Ishikawa (cell line): ENCODE data around the gene OGFOD2.

Experiments used
- CEBPB ChIP-seq: IDR thresholded peaks from 2 replicates; pipeline ENCODE4 v1.6.1; 2012
- CREB1 ChIP-seq: IDR thresholded peaks from 2 replicates; pipeline ENCODE4 v1.6.1; 2012; ENCODE audit warnings: low read depth
- EGR1 ChIP-seq: IDR thresholded peaks from 2 replicates; pipeline ENCODE4 v1.6.1; 2012
- EP300 ChIP-seq: IDR thresholded peaks from 2 replicates; pipeline ENCODE4 v1.6.1; 2012; ENCODE audit warnings: borderline replicate concordance
- FOXM1 ChIP-seq: IDR thresholded peaks from 2 replicates; pipeline ENCODE4 v1.6.1; 2012; ENCODE audit warnings: low read depth, borderline replicate concordance
- MAX ChIP-seq: IDR thresholded peaks from 2 replicates; pipeline ENCODE4 v1.6.1; 2012
- NFIC ChIP-seq: IDR thresholded peaks from 2 replicates; pipeline ENCODE4 v1.6.1; 2012
- RAD21 ChIP-seq: IDR thresholded peaks from 2 replicates; pipeline ENCODE4 v1.6.1; 2012; ENCODE audit warnings: low read depth
- REST ChIP-seq: IDR thresholded peaks from 2 replicates; pipeline ENCODE4 v1.6.1; 2012; ENCODE audit warnings: low read depth, mild to moderate bottlenecking
- TAF1 ChIP-seq: IDR thresholded peaks from 2 replicates; pipeline ENCODE4 v1.6.1; 2012; ENCODE audit warnings: low read depth, mild to moderate bottlenecking
- TCF12 ChIP-seq: IDR thresholded peaks from 2 replicates; pipeline ENCODE4 v1.6.1; 2012; ENCODE audit warnings: low read depth
- TEAD4 ChIP-seq: IDR thresholded peaks from 2 replicates; pipeline ENCODE4 v1.6.1; 2012
- USF1 ChIP-seq: IDR thresholded peaks from 2 replicates; pipeline ENCODE4 v1.6.1; 2012
- YY1 ChIP-seq: IDR thresholded peaks from 2 replicates; pipeline ENCODE4 v1.6.1; 2012; ENCODE audit warnings: low read depth
- ZBTB7A ChIP-seq: IDR thresholded peaks from 2 replicates; pipeline ENCODE4 v1.6.1; 2012; ENCODE audit warnings: low read depth

OGFOD2 gene

GRCh38 chr12:122990561-122990960, 15.5 kb downstream of the OGFOD2 start:
- no peak for TF ChIP-seq CREB1
- TF ChIP-seq TCF12 = no peak
- TF ChIP-seq CEBPB = no peak
- no peak for TF ChIP-seq REST
- no peak for TF ChIP-seq TEAD4
- no peak for TF ChIP-seq MAX
- TF ChIP-seq EP300 = no peak
- TF ChIP-seq YY1 = no peak
- no peak for TF ChIP-seq RAD21
- TF ChIP-seq TAF1 = no peak
- no peak for TF ChIP-seq EGR1
- no peak for TF ChIP-seq FOXM1
- TF ChIP-seq NFIC = no peak
- no peak for TF ChIP-seq USF1
- TF ChIP-seq ZBTB7A = no peak

DNA sequence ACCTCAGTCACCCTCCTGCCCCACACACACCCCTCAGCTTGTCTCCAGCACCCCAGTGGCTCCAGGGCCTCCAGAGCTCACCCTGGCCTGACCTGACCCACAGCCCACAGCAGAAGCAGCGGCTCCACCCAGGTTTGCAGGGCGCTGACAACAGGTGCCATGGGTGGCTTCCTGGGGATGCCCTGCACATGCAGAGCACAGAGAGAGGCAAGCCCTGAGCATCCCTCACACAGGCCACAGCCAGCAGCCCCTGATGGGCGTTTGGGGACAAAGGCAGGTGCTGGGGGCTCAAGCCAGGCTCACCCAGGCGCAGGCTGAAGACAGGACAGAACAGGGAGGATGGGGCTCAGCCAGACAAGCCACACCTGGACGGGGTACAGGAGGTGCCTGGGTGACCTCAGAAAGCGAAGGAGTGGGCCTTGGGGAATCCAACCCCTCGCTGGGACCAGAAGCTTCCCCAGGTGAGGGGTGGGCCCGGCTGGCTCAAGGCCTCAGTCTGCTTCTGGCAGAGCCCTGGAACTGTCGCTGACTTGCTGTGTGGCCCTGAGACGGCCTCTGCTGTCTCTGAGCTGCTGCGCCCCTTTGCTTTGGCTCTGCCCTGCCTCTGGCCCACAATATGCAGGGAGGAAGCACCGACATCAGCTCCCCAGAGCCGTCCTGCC, 16.0 kb downstream of the OGFOD2 start:
- TF ChIP-seq MAX (no peak), TAF1 (no peak), YY1 (no peak), EP300 (no peak), NFIC (no peak), CEBPB (no peak), REST (no peak), ZBTB7A (no peak), USF1 (no peak), CREB1 (no peak), TCF12 (no peak), EGR1 (no peak)

- TF ChIP-seq CREB1 (no peak), USF1 (no peak), ZBTB7A (no peak), TEAD4 (no peak), CEBPB (no peak), TAF1 (no peak), REST (no peak)
Observed at GRCh38 chr12:122991623-122992275, 16.7 kb downstream of the OGFOD2 start.

DNA sequence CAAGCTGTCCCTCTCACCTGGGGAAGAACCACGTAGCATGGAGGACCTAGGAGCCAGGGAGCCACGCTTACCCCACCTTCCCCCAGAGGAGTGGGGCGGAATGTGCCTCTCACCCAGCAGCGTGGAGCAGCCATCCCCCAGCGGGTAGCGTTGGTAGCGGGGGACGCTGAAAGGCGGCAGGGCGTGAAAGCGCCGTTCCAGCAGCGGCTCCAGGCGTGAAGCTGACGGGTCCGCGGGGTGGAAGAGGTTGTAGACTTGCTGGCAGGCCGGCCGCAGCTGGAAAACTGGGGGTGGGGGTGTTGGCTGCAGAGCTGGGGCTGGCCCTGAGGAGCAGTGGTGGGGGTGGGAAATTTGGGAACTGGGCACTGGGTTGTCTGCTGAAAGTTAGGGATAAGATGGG, 17.3 kb downstream of the OGFOD2 start:
- TF ChIP-seq NFIC = no peak
